Gastrocnemius medialis (tissue), 4 donors: ENCODE results near the gene SCYGR6.

Experiments used
- POLR2A ChIP-seq, 2 donors: fragments of 450-650 bp; IDR thresholded peaks; one replicate each; pipeline ENCODE4 v1.6.1; 2017; ENCODE audit warnings: antibody characterized with exemption in 2 of 2, mild to moderate bottlenecking in 2 of 2, moderate library complexity in 2 of 2
- TF ChIP-seq, protein P1 (sequence below), 5 experiments: fragments of 450-650 bp in 3 of 5; fragments of 200-600 bp in 2 of 5; sonication (generic) in 2 of 5; IDR thresholded peaks in 4 of 5; conservative IDR thresholded peaks in 1 of 5; 1 replicate in 4 of 5; 2 replicates in 1 of 5; pipeline ENCODE4 v1.5.1; 2016 to 2019; ENCODE audit warnings: antibody characterized with exemption in 5 of 5, mild to moderate bottlenecking in 3 of 5, moderate library complexity in 3 of 5

DNA sequence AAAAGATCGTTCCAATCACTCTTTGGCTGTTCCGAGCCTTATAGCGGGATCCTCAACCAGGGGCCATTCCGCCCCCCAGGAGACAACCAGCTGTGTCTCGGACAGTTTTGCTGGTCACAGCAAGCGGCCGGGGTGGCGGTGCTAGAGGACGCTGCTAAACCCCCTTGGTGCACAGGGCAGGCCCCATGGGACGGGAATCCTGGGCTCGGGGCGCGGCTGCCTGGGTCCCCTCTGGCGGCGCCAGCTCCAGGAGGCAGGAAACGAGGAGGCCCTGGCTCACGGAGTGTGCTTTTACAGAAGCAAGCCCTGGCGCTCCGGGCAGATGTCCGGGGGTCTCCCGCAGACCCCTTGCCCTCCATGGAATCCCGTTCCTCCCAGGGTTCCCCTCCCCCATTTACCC, 43.3 kb upstream of the SCYGR6 start:
- TF ChIP-seq, protein P1, sequence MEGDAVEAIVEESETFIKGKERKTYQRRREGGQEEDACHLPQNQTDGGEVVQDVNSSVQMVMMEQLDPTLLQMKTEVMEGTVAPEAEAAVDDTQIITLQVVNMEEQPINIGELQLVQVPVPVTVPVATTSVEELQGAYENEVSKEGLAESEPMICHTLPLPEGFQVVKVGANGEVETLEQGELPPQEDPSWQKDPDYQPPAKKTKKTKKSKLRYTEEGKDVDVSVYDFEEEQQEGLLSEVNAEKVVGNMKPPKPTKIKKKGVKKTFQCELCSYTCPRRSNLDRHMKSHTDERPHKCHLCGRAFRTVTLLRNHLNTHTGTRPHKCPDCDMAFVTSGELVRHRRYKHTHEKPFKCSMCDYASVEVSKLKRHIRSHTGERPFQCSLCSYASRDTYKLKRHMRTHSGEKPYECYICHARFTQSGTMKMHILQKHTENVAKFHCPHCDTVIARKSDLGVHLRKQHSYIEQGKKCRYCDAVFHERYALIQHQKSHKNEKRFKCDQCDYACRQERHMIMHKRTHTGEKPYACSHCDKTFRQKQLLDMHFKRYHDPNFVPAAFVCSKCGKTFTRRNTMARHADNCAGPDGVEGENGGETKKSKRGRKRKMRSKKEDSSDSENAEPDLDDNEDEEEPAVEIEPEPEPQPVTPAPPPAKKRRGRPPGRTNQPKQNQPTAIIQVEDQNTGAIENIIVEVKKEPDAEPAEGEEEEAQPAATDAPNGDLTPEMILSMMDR (IDR thresholded peaks at IDR 0.05 in 4 of 5, conservative IDR thresholded peaks at IDR 0.05 in 1 of 5) = no peak
- TF ChIP-seq POLR2A (IDR thresholded peaks at IDR 0.05) = no peak
